ENCODE data around the gene MAP4K4.

DNA sequence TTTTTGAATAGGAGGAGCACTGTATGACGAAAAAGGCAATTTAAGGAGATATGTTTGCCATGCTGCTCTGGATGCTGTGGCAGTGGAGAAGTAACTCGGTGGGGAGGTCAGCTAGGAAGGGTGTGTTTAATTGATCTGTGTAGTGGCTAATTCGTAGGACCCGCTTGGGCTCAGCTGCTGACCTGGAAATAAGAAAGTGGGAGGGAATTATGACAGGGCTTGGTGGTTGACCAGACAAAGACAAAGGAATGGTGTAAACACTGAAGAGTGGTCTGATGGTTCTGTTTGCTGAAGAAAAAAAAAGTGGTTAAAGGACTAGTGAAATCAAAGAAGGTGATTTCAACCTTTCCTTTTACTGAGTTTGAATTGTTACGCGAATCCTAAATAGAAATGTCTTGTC, 146.0 kb downstream of the MAP4K4 start:
- TF ChIP-seq, protein P1, sequence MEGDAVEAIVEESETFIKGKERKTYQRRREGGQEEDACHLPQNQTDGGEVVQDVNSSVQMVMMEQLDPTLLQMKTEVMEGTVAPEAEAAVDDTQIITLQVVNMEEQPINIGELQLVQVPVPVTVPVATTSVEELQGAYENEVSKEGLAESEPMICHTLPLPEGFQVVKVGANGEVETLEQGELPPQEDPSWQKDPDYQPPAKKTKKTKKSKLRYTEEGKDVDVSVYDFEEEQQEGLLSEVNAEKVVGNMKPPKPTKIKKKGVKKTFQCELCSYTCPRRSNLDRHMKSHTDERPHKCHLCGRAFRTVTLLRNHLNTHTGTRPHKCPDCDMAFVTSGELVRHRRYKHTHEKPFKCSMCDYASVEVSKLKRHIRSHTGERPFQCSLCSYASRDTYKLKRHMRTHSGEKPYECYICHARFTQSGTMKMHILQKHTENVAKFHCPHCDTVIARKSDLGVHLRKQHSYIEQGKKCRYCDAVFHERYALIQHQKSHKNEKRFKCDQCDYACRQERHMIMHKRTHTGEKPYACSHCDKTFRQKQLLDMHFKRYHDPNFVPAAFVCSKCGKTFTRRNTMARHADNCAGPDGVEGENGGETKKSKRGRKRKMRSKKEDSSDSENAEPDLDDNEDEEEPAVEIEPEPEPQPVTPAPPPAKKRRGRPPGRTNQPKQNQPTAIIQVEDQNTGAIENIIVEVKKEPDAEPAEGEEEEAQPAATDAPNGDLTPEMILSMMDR (conservative IDR thresholded peaks at IDR 0.05; ENCODE audit: low read length) = no peak
- TF ChIP-seq EZH2phosphoT487 (IDR thresholded peaks at IDR 0.05; ENCODE audit: borderline replicate concordance, low read depth, low read length) = no peak
